GM18873 (cell line): Measurements from ENCODE around the gene SYCP2.
"Not testable (repeated sequence)": the region's sequence is repeated elsewhere in the genome, so short reads cannot be mapped to it uniquely, and the experiment has no call there.

ENCODE experiments used
- ATAC-seq: cut with Tn5 transposase; IDR thresholded peaks from one replicate; pipeline ENCODE4 v1.9.1; 2021; ENCODE audit warnings: mild to moderate bottlenecking, moderate library complexity, moderate number of reproducible peaks; ENCODE audit not compliant: unreplicated experiment, low FRiP score

SYCP2 gene

GRCh38 chr20:59933296-59933848, at the start of gene SYCP2:
TSS of gene SYCP2 (minus strand) at chr20:59933637. CDS start at chr20:59922413, 11,224 bp downstream.
- no peak for ATAC-seq

- no peak for ATAC-seq
These were observed 49.6 kb upstream of the SYCP2 start for GRCh38 chr20:59983076-59983475.

- no peak for ATAC-seq
These were observed 43.6 kb upstream of the SYCP2 start for GRCh38 chr20:59977086-59977485.

GRCh38 chr20:59976156-59976782, 42.8 kb upstream of the SYCP2 start:
- ATAC-seq = no peak

- ATAC-seq = no peak
These were observed 38.8 kb upstream of the SYCP2 start for GRCh38 chr20:59972037-59972801.

GRCh38 chr20:59971428-59971827, 38.0 kb upstream of the SYCP2 start:
- no peak for ATAC-seq

GRCh38 chr20:59966428-59966827, 33.0 kb upstream of the SYCP2 start:
- no peak for ATAC-seq

- ATAC-seq = no peak
These were observed 28.7 kb upstream of the SYCP2 start for GRCh38 chr20:59962155-59962554.

- ATAC-seq = no peak
These were observed 28.0 kb upstream of the SYCP2 start for GRCh38 chr20:59961423-59961822.

- ATAC-seq = no peak
These were observed 25.2 kb upstream of the SYCP2 start for GRCh38 chr20:59958626-59959025.

GRCh38 chr20:59958123-59958522, 24.7 kb upstream of the SYCP2 start, which contains the start of gene CDH26:
TSS of gene CDH26 (plus strand) at chr20:59958423. CDS start at chr20:59958727, 304 bp downstream.
- no peak for ATAC-seq

GRCh38 chr20:59957568-59957967, 24.1 kb upstream of the SYCP2 start:
- not testable (repeated sequence) for ATAC-seq

- no peak for ATAC-seq
These were observed 21.8 kb upstream of the SYCP2 start for GRCh38 chr20:59955131-59955796.

GRCh38 chr20:59954718-59955117, 21.3 kb upstream of the SYCP2 start:
- ATAC-seq = no peak

- no peak for ATAC-seq
These were observed 16.5 kb upstream of the SYCP2 start for GRCh38 chr20:59949911-59950310.

GRCh38 chr20:59948828-59949720, 15.6 kb upstream of the SYCP2 start:
- ATAC-seq = no peak

- no peak for ATAC-seq
These were observed 14.8 kb upstream of the SYCP2 start for GRCh38 chr20:59948212-59948611.

- no peak for ATAC-seq
These were observed 13.9 kb upstream of the SYCP2 start for GRCh38 chr20:59947376-59947775.

- no peak for ATAC-seq
These were observed 12.3 kb upstream of the SYCP2 start for GRCh38 chr20:59945731-59946130.

GRCh38 chr20:59945175-59945574, 11.7 kb upstream of the SYCP2 start:
- ATAC-seq = no peak
